Activated CD4-positive, CD25-positive, alpha-beta regulatory T cell (primary cell): ENCODE measurements around the gene DLG2.

ENCODE experiments used
- DNase-seq, 4 experiments: peaks; one replicate each; lab custom pipeline; 2025; lab: John Stamatoyannopoulos, UW

Gene DLG2

DNA sequence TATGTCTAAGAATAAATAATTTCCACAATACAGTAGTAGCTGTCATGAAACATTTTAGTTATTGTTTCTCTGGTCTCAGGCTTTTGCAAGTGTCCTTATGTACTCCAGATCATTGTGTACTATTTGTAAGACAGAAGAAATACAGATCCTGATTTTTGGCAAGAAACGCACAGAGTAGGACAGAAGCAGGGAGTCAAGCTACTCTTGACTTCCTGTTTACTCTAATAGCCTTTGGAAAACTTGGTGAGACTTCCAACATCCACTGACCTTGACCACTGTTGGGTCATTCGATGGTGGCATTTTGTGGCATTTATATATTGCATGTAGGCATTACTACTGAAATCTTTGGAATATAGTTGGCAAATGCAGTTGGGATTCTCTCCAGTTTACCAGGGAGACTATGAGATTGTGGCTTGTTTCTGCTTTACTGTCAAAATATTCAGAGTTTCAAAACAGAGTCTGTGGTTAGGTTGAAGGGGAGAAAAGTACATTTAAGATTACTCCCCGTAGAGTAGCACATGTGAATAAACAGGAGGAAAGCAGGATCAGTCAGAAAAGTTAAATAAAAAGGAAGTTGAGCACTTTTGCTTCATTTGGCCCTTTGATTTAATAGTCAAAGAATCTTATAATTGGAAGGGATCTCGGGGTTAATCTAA, 1614.8 kb downstream of the DLG2 start:
- DNase-seq = no peak

GRCh38 chr11:84003181-84003580, 1624.0 kb downstream of the DLG2 start:
- no peak for DNase-seq

GRCh38 chr11:83998921-83999320, 1628.2 kb downstream of the DLG2 start:
- DNase-seq = no peak

DNA sequence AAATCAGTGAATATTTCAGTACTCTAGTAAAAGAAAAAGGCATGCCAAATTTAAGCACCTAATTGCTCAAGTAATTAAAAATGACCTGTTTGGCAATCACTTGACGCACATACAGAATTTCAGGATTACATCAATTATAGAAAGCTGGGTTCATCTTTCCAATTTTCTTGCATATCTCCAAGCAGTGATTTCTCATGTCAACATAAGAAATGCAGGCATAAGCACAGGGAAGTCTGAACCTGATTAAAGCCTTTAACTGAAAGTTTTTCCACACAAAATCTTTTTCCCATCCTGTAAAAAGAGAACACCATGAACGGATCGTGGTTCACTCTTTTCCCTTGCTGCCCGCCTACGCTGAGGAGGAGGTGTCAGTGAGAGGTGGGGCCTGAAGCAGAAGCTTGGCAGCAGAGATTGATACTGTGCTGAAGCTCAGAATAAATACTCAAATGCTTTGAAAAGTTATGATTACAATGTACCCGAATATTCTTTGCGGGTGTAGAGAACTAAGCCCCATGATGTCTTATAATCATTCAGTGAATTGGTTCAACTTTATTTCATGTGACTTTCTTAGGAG, 1636.9 kb downstream of the DLG2 start:
- DNase-seq = no peak

- no peak for DNase-seq
Observed at GRCh38 chr11:83982825-83983224, 1644.3 kb downstream of the DLG2 start.

DNA sequence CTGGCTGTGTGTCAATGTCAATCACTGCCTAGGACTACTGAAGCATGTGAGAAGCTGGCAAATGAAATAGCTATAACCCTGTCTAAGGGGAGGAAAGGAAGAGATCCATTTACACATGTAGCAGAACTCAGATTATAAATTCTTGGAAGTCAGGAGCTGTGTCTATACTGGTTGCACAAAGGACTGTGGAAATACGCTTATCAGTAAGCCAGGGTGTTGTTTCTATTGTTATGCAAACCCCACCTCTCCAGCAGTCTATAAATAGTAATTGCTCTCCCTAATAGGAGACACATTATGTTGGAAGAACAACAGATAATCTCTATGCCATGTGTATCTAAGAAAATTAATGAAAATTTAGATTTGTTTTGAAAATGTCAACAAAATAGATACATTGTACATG, 1647.6 kb downstream of the DLG2 start:
- DNase-seq = no peak

DNA sequence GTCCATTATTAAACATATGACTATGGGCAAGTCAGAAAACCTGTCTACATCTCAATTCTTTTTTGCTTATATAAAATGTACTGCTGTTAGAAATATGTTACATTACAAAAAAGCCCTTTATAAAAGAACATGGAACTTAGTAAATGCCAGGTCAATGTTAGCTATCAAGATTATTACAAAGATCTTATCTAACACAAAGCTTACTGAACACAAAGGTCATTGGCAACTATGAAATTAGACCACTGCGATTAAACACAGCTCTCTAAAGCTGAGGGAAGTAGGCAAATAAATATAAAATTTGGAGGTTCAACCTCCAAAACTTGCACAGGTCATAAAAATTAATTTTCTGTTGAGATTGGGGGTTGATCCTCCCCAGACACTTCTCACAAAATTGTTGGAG, 1648.2 kb downstream of the DLG2 start:
- no peak for DNase-seq

GRCh38 chr11:83976086-83976485, 1651.1 kb downstream of the DLG2 start:
- no peak for DNase-seq

GRCh38 chr11:83972536-83972935, 1654.6 kb downstream of the DLG2 start:
- DNase-seq = no peak

GRCh38 chr11:83971063-83971462, 1656.1 kb downstream of the DLG2 start:
- DNase-seq = no peak

GRCh38 chr11:83970061-83970671, 1657.0 kb downstream of the DLG2 start:
- DNase-seq = no peak

GRCh38 chr11:83957038-83957900, 1669.9 kb downstream of the DLG2 start:
- DNase-seq = no peak

DNA sequence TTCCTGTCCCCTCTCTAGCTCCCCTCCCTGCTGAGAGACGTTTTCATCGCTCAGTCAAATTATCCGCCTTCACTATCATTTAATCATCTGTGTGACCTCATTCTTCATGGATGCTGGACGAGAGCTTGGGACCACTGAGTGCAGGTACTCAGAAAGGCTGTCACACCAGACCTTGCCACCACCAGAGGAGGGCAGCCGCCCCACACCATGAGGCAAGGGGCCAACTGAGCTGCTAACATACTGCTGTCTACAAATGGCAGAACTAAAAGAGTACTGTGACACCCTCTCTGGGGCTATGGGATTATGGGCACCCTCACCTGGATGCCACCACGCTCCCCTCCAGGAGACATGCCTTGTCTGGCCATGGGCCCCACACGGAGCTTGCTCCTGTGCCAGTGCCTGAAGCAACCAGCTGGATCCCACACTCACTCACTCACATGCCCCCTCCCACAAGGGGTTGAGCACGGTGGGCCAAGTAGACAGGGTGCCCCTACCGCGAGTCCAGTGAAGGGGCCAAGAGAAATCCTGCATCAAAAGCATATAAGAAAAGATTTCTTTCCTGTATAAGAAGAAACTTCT, 1670.9 kb downstream of the DLG2 start:
- no peak for DNase-seq

GRCh38 chr11:83954780-83955179, 1672.4 kb downstream of the DLG2 start:
- DNase-seq = no peak

DNA sequence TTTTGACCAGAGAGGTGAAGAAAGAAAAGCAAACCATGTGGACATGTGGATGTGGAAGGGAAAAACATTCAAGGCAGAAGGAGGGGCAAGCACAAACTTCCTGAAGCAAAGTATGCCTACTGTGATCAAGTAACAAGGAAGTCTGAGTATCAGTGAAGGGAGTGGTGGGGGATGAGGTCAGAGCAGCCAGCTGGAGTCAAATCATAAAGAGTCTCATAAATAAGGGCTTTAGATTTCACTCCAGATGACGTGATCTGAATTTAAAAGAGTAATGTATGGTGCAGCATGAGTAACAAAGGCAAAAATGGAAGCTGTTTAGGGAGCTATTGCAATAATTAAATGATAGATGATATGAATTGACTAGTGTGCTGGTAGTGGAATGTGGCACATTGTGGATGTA, 1675.6 kb downstream of the DLG2 start:
- DNase-seq = no peak

DNA sequence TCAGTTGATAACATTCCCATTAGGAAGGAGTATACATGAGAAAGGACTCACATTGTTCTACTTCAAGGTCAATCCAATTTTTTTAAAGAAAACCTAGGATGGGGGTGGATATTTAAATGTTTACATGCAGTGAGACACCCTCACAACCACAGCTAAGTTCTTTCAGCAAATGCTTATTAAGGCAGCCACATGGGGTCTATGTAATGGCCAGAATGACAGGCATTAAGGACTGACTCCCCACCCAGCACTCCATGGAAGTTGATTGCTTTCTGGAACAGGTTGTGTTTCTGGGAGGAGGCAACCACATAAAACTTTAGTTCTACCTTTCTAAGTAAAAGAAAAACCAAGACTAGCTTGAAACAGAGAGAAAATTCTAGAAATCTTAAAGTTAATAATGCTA, 1678.9 kb downstream of the DLG2 start:
- no peak for DNase-seq

- no peak for DNase-seq
Observed at GRCh38 chr11:83945976-83946375, 1681.2 kb downstream of the DLG2 start.

GRCh38 chr11:83941050-83941449, 1686.1 kb downstream of the DLG2 start:
- DNase-seq = no peak

DNA sequence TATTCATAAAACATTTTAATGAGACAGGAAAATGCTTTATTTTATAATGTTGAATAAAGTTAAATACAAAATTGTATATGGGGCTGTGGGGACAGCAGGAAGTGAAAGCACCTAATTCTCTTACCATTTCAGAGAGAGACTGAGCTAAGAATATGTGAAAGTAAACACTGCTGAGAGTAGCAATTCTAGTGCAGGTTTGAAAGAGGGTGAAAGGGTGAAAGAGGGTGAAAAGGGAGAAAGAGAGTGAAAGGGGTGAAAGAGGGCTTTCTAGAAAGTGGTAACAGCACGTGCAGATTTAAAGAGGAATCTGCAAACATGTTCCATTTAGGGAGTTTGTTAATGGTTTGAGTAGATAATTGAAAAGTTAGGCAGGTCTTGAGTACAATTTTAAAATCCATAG, 1689.0 kb downstream of the DLG2 start:
- no peak for DNase-seq

GRCh38 chr11:83933008-83933407, 1694.1 kb downstream of the DLG2 start:
- DNase-seq = no peak

DNA sequence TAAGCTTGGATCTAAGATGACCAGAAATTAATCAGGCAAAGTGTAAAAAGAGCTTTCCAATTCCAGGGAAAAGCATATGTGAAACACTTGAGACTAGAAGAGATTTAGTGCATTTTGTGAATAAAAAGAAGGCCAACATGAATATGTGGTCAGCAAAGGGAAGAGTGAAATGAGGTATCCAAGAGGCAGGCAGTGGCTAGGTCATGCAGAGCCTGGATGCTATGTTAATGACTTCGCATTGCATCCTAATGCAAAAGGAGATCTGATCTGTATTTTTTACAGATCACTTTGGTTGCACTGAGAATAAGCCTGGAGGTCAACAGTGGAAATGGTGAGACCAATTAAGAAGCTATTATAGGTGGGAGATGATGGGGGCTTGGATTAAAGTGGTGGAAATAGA, 1699.7 kb downstream of the DLG2 start:
- DNase-seq = no peak

DNA sequence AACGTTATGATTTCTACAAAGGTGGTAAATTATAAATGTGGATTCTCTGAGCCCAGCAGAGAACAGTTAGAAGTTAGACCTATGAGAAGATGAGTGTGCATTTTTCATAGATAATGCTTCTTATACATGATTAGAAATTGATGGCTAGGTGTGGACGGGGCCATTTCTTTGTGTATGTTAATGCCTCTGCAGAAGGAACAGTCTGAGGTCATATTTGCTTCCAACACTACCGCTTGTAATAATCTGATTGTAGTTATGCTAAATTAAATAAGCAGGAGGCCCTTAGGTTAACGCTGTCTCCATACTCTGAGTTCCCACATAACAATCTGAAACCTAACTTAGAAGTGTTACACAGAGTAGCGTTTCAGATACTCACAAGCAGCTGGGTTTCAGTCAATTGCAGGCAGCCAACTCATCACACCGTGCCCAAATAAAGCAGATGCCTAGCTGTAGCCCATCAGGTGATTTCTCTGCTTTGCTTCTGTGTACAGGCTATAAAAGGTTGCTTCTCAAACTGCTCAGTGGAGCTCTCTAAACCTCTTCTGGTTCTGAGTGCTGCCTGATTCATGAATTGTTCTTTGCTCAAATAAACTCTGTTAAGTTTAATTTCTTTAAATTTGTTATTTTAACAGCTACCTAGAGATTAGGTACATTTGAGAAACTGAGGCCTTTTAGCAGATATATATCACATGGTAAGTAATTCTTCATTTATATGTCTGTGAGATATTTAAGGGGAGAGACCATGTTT, 1702.2 kb downstream of the DLG2 start:
- no peak for DNase-seq
